Panc1 (cell line): ENCODE measurements around the gene KLRD1.
"Not testable (repeated sequence)": the region's sequence is repeated elsewhere in the genome, so short reads cannot be mapped to it uniquely, and the experiment has no call there.

Experiments
- CTCF ChIP-seq: fragments of 450-650 bp; IDR thresholded peaks from 2 replicates; pipeline ENCODE4 v1.5.1; 2017; ENCODE audit warnings: mild to moderate bottlenecking
- REST ChIP-seq, 2 experiments: IDR thresholded peaks; 2 replicates each; pipeline ENCODE4 v1.6.1; 2011 to 2012; ENCODE audit warnings: low read depth in 2 of 2, control low read depth in 1 of 2, low read length in 1 of 2, mild to moderate bottlenecking in 1 of 2, moderate library complexity in 1 of 2; ENCODE audit not compliant: insufficient read depth in 1 of 2

GRCh38 chr12:10351457-10351856 lies 43.8 kb downstream of the KLRD1 start:
- not testable (repeated sequence) for TF ChIP-seq CTCF; REST (IDR thresholded peaks at IDR 0.05; ENCODE audit: insufficient read depth in 1 of 2, low read depth in 2 of 2, low read length in 1 of 2)
